GM18951 (cell line): ENCODE results near the gene TMX2.
A peak's percentile ranks its signal among the peaks of the same experiment; 100 is the strongest.

Source experiments
- POLR2A ChIP-seq: IDR thresholded peaks from 4 replicates; pipeline ENCODE4 v1.6.1; 2011; ENCODE audit warnings: mild to moderate bottlenecking; ENCODE audit not compliant: insufficient read length, insufficient read depth; ENCODE audit errors: extremely low read depth
- in situ Hi-C: fragments of 300-500 bp; cut with MboI; formaldehyde crosslinking; loops from one replicate; pipeline ENCODE4 v1.12.0; 2022; ENCODE audit warnings: low sequenced_read_pairs, mixed read lengths, inconsistent platforms; ENCODE audit not compliant: unreplicated experiment

The TMX2 gene

DNA sequence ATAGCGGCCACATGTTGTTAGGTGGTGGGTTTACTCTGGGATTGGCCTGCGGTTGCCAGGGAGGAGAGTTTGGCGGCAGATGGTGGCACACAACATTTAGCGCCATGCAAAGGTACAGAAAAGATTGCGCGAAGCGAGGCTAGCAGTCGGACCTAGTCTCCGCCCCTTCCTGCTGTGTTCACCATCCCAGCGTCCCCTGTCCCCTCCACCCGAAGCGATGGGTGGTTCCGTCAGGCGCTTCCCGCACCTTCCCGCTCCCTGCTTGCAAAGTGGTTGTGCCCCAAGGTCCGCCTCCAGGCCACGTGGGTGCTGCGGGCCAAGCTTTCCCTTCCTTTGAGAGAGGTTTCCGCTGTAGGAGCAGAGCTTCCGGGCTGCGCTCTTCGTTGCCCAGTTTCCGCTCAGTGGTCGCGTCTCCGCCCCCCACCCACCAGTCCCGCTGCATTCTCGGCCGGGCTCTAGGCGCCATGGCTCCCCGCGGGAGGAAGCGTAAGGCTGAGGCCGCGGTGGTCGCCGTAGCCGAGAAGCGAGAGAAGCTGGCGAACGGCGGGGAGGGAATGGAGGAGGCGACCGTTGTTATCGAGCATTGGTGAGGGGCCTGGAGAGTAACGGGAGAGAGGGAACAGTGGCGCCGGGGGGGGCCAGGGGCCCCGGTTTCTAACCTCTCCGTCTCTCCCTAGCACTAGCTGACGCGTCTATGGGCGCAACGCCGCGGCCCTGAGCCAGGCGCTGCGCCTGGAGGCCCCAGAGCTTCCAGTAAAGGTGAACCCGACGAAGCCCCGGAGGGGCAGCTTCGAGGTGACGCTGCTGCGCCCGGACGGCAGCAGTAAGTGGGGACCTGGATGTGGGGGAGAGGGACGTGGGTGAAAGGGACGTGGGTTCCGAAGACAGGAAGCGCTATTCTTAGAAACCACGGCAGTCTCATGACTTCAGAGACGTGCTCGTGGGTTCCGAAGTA lies 29.0 kb downstream of the TMX2 start, which contains the start of gene SELENOH:
Gene SELENOH (plus strand): TSS at position 360 of the 955 bp plus-strand sequence. CDS start 105 bp downstream, at position 465.
- peak; percentile 92 for TF ChIP-seq POLR2A
- in situ Hi-C loops, result no loop called here

DNA sequence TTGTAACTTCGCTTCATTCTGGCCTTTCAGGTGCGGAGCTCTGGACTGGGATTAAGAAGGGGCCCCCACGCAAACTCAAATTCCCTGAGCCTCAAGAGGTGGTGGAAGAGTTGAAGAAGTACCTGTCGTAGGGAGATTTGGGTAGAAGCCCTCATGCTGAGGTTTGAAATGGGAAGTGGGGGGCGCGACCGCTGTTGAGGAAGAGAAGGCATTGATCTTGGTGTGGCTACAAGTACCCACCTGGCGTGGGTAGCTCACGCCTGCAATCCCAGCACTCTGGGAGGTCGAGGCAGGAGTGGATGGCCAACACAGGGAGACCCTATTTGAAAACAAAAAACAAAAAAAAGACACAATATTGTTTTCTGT lies 29.7 kb downstream of the TMX2 start:
- no peak for TF ChIP-seq POLR2A

DNA sequence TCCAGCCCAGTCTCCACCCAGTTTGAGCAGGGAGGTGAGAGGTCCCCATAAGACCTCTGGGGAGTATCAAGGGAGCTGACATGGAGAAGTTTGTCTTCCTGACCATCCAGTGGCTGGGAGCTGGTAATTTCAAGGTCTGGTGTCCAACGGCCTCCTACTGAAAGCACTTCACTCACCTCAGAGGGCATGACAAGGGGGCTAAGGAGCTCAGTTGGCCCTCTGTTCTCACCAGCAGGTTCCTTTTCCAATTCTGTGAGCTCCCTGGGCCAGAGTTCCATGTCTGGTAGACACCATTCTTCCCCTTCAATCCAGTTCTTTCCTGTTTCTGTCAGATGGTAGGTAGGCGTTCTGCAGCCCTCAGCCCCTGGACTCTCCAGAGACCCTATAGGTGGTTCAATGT lies 32.0 kb downstream of the TMX2 start:
- peak; percentile 24 for TF ChIP-seq POLR2A
- in situ Hi-C loops, result no loop called here

More for the DNA sequence above, 29.7 kb downstream of the TMX2 start:
- in situ Hi-C loops, result no loop called here

DNA sequence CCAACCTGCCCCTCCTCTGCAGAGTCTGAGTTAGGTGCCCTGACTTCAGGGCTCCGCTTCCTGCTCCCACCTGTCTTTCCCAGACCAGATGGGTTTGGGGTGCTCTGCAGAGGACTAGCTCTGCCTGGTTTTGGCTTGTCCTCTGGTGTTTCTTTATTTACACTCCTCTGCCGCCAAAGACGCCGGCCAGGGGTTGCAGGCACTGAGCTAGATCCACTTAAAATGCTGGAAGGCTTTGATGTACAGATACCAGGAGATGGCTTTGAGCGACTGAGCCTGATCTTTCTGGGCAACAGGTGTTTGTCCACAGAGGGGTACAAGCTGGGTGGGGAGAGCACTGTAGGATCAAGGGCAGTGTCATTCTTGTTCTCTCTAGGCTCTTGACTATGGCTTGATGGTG lies 32.8 kb downstream of the TMX2 start:
- in situ Hi-C loops, result no loop called here
- TF ChIP-seq POLR2A, result no peak

DNA sequence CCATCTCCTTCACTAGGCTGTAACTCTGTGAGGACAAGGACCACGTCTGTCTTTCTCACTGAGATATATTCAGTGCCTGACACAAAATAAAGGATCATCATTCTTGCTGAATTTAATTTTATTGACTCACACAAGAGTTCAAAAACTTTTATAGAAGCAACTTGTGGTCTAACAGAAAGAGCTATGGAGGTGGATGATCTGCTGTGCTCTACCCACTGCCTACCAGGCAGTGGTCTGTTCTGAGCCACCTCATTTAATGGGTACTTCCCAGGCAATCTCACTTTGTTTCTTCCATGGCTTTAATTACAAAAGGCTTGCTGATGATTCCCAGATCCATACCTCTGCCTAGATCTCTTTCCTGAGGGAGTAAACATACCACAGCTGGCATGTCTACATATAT lies 34.5 kb downstream of the TMX2 start:
- in situ Hi-C loops, result no loop called here
- TF ChIP-seq POLR2A, result no peak

DNA sequence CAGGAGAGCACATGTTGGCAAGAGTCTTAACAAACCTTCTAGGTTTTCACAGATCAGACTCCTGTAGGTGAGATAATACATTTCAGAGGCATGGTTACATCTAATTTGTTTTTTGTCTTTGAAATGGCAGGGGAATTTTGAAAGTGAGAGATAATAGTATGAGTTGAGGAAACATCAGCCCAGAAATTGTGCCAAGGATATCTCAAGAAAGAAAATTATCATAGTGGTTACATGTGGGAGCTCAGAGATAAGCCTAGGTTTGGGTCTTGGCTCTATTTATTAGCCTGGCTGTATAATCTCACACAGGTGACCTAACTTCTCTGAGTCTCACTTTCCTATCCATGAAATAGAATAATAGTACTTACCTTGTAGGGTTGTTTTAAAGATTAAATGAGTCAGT lies 38.8 kb downstream of the TMX2 start:
- in situ Hi-C loops, result loop anchor here (25.0 kb wide), 1 partner anchor 1361 kb away; the partner anchor contains the start of gene FAM111B
- no peak for TF ChIP-seq POLR2A

DNA sequence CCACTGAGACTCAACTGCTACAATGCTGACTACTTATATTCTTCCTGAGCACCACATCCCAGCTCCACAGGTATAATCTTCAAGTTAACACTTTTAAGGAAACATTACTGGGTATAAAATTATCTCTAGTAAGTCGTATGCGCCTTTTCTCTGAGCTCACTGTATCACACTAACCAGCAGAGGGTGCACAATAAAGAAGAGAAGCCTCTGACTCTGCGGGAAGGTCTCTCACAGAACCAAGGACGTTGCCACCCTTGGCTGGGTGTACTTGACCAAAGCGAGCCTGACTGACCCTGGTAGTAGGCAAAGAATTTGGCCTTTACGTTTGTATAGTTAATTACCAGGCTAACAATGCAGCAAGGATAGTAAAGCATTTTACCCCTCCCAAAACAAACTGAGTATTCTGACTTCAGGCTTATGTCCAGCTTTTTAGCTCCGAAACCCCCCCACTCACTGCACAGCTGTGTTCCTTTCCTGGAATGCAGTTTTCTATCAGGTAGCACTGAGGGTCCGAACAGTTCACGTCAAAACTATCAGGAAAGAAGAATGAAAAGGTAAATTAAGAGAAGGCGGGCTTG lies 39.4 kb downstream of the TMX2 start, which contains the start of gene BTBD18:
Gene BTBD18 (minus strand): TSS at position 144 of the 578 bp plus-strand sequence. CDS start 631 bp downstream, outside the sequence.
- in situ Hi-C loops, result loop anchor here (25.0 kb wide), 1 partner anchor 1361 kb away; the partner anchor contains the start of gene FAM111B
- TF ChIP-seq POLR2A, result no peak

DNA sequence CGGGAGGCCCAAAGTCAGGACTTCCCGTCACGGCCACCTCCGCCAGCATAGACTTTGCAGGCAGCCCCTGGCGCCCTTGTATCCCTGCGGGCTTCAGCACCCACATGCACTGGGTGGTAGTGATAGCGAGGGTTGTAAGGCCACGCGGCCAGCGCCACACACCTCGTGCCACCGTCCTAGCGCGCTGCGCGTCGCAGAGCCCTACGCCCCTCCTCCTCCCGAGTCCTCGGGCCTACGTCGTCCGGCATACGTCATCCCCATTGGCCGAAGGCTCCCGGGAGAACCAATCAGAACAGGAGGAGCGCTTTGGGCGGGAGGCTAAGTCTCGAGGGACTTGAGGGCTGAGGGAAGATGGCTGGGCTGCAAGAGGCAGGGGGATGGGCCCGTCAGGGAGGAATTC lies 40.6 kb downstream of the TMX2 start:
- no peak for TF ChIP-seq POLR2A
- in situ Hi-C loops, result loop anchor here (25.0 kb wide), 1 partner anchor 1359 kb away; the partner anchor contains the start of gene FAM111B

DNA sequence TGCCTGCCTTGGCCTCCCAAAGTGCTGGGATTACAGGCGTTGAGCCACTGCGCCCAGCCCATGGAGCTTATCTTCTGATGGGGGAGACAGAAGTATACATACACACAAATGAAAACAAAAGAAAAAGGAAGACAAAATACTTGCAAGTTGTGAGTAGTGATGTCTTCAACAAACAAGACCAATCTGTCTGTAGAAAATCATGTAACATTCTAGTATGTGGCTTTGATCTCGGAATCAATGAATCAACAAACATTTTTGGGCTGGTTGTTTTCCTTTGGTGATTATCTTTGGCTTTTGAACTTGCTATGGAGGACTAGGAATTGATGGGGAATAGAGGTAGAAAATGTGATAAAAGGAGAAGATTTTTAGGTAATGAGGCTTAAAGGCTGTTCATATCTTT lies 45.8 kb downstream of the TMX2 start:
- no peak for TF ChIP-seq POLR2A
- in situ Hi-C loops, result loop anchor here (25.0 kb wide), 1 partner anchor 1354 kb away; the partner anchor contains the start of gene FAM111B

DNA sequence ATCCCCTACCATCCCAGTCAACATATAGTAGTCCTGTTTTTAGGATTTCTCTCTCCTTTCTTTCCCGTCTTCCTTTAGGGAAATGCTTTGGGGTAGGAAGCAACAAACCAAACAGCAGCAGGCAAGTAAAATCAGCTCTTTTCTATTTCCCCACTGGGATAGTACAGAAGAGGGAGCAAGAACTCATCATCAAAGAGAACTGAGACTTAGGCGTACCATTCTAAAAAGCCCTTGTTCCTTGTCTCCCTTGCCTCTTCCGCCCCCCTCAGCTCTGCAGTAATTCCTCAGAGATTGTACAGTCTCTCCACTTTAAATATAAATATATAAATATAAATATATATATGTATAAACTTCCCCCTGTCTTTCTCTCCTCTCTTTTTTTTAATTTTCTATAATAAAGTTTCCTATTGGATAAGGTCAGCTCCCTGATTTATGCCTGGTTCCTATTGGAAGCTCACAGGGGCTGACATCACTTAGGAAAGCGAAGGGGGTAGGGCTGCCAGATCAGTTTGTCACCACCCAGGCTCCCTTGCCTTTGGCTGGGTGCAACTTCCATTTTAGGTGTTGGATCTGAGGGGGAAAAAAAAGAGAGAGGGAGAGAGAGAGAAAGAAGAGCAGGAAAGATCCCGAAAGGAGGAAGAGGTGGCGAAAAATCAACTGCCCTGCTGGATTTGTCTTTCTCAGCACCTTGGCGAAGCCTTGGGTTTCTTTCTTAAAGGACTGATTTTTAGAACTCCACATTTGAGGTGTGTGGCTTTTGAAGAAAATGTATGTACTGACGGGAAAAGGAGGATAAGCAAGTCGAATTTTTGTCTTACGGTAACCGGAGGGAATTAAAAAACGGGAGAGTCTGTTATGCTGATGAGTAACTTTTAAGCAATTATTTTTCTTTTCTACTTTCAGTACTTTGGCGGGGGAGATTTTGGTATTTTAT lies 49.2 kb downstream of the TMX2 start, which contains the start of gene CTNND1:
Gene CTNND1 (plus strand): TSS at position 502 of the 934 bp plus-strand sequence. CDS start 29,677 bp downstream, outside the sequence.
- TF ChIP-seq POLR2A, result peak; percentile 63
- in situ Hi-C loops, result loop anchor here (25.0 kb wide), 1 partner anchor 1351 kb away; the partner anchor contains the start of gene FAM111B

DNA sequence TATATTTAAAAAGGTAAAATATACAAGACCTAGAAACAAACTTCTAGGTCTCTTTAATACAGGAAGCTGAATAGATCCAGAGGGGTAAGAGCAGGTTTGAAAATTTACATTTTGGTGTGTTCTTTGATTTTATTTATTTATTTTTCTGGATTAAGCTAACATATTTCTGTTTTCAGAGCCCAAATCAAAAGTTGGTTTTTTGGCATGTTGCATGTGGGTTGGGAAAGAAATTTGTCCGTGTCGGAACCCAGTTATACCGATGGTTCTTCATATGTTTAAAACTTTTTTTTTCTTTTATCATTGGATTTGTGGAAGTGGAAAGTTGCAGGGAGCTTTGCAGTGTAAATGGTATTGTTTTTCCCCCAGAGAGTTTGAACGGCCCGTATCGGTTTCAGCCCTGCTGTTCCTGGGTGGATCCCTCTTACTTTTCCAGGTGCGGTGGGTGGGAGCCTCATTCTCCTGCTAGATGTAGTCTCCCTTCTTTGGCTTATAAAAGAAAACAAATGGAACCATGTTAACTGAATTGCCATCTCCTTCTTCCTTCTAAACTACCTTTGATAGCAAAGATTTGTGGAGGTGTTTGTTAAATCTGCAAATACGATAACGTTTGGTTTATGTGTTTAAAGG lies 50.0 kb downstream of the TMX2 start:
- in situ Hi-C loops, result loop anchor here (25.0 kb wide), 1 partner anchor 1350 kb away; the partner anchor contains the start of gene FAM111B
- TF ChIP-seq POLR2A, result no peak

DNA sequence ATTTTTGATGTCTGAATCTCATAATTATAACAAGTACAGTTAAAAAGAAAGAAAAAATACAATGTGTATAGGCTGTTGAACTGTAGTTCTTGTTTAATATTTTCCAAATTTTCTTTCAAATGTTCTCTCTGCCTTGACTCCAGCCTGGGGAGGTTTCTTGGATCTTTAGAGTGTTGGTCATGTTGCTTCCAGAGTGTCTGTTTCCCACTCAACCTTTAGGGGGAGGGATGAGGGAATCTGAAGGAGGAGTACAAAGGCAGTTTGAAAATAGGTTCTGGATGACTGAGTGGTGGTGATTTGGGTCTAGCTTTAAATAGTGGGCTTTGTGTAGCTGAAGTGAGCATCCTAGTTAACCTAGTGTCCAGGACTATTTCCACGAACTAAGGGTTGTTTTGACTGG lies 51.2 kb downstream of the TMX2 start:
- TF ChIP-seq POLR2A, result no peak

DNA sequence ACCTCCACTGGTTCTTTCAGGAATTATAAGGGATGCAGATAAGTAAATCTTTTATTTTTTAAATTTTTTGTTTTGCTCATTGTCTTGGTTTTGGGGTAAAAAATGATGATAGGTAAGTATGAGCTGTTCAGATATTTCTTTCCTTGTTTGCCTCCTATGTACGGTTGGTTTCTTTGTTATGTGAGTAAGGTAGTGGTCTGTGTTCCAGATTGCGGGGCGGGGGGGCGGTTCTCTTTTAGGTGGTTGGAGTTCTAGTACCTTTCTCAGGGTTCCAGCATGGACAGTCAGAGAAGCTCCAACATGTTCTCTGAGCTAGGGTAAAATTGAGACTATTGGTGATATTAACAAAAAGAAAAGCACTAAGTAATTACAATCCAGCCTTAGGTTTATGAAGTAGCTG lies 51.6 kb downstream of the TMX2 start:
- TF ChIP-seq POLR2A, result no peak
- in situ Hi-C loops, result loop anchor here (25.0 kb wide), 1 partner anchor 1348 kb away; the partner anchor contains the start of gene FAM111B

More for the DNA sequence above, 51.2 kb downstream of the TMX2 start:
- in situ Hi-C loops, result loop anchor here (25.0 kb wide), 1 partner anchor 1349 kb away; the partner anchor contains the start of gene FAM111B
